Fibroblast of skin of right quadriceps (primary cell): ENCODE results near the gene CD34.

Source experiments
- DNase-seq: peaks from one replicate; pipeline ENCODE4 v3.0.0-alpha.2; 2013

The CD34 gene

DNA sequence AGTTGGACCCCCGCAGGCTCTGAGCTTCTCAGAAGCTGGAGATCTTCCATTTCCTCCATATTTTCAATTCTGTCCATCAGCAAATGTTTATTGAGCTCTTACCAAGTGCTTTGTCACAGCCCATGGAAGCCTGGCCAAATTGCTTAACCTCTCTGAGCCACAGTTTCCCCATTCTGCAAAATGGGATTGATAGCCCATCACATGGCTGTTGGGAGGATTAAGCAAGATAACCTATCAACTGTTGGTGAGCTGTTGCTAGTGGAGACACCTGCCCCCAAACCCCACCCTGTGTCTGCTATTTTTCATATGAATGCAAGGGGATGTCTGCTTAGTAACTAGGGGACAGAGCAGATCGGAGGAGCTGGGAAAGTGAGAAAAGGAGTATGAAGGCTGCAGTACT, 38.3 kb downstream of the CD34 start:
- DNase-seq = no peak

GRCh38 chr1:207871117-207871649, 39.7 kb downstream of the CD34 start:
- DNase-seq = no peak

DNA sequence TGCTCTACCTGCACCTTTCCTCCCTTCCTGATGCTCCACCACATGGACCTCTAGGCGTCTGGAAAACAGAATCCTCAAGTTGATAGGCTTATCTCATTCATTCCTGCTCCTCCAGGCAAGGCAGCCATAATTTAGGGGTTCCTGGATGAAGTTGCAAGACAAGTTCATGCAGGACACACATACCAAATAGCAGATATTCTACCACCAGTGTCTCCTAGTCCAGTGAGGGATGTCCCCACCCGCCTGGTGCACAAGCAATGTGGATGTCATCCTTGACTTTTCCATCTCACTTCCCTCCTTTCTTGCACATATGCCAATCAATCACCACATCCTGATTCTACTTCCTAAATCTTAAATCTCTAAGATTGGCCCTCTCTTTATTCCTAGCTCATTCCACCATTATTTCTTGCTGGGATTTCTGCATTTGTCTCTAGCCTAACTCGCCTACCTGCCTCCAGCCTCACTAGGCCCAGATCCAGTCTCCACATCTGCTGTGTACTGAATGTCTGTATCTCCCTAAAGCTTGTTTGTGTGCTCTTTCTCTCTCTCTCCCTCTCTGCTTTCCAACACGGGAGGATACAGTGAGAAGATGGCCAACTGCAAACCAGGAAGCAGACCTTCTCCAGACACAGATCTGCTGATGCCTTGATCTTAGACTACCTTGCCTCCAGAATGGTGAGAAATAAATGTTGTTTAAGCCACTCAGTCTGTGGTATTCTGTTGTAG, 40.5 kb downstream of the CD34 start:
- DNase-seq = no peak

GRCh38 chr1:207869859-207870258, 41.1 kb downstream of the CD34 start:
- DNase-seq = no peak

- peak; percentile 75 for DNase-seq
Observed at GRCh38 chr1:207868774-207869721, 41.9 kb downstream of the CD34 start.

- DNase-seq = no peak
Observed at GRCh38 chr1:207868251-207868773, 42.6 kb downstream of the CD34 start.

DNA sequence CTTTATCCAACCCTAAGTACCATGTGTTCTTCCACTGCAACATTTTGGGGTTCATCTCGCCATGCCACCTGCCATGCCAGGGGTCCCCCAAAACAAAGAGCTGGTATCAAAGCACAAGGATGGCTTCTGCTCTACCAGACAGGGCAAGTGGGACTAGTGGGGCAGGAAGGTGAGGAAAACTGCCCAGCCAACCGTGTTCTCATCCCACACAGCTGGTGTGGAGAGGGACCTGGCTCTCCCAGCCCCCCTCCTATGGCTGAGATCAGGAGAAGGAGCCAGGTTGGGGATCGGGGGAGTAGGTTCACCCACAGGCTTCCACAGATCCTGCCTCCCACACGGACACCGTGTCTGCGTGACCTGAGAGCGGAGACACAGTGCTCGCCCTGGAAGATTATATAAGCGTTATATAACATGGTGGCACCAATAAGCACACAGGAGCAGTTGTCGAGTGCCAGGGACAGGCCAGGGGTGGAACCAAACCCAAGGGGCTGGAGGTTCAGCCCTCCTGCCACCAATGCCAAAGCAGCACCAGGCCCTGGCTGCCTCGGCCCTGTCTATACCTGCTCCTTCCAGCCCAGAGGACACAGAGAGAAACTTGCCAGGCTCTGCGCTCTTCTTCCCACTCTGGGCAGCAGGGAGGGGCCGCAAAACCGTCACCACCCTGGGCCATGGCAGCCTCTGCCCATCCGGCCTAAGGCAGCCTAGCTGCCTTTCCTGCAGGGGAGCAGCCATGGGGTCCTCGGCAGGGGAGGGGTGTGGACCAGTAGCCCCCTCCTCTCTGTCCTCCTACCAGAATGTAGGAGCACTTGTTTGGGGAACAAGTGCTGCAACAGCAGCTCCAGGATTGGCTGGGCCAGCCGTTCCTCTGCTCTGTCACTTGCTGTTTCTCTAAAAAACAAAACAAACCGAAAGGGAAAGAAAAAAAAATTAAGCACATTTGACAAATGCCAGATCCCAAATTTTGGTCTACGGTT, 43.5 kb downstream of the CD34 start:
- DNase-seq = no peak

- DNase-seq = no peak
Observed at GRCh38 chr1:207866471-207867135, 44.3 kb downstream of the CD34 start.

DNA sequence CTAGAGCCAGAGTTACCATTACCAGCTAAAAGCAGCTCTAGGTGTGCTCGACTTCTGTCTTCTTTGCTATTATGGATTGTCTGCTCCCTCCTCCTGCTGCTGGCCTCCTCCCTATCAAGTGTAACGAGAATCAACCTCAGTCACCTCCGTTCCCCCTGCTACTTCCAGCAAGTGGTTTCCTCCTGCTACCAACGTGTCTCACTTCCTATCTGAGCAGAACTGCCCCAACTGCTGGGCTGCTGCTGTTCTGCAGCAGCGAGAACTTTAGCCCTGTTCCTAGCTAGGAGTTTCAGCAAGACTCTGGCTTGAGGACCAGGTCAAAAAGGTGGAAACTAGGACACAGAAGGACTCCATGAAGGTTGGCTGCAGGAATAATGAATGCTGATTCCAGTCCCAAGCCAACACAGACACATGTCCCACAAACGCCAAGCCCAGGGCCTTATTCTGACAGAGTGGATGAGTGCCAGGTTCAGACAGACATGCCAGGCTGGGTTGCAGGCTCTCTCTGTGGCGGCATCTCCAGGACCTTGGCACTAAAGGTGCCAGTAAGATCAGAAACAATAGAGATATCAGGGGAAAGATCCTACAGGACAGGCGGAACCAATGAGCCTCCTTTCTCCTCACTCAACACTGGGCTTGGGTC, 46.9 kb downstream of the CD34 start:
- no peak for DNase-seq

DNA sequence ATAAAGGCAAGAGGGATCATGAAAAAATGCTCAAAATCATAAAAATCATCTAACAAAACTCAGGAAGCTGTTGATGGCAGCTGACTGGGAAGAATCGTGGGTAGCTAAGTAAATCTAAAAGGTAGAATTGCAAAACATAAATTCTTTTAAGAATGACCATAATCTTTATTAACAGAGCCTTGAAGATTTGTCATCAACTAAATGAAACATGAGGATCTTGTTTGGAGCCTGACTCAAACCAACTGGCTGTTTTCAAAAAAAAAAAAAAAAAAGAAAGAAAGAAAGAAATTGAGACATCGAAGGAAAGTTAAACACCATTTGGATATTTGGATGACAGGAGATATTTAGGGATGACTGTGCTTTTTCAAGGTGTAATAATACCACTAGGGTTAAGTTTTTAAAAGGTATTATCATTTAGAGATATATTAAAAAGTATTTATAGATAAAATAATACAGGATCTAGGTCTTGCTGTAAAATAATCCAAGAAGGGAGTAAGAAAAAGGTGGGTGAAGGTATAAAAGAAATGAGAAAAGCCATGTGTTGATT, 48.6 kb downstream of the CD34 start:
- DNase-seq = peak; percentile 47

DNA sequence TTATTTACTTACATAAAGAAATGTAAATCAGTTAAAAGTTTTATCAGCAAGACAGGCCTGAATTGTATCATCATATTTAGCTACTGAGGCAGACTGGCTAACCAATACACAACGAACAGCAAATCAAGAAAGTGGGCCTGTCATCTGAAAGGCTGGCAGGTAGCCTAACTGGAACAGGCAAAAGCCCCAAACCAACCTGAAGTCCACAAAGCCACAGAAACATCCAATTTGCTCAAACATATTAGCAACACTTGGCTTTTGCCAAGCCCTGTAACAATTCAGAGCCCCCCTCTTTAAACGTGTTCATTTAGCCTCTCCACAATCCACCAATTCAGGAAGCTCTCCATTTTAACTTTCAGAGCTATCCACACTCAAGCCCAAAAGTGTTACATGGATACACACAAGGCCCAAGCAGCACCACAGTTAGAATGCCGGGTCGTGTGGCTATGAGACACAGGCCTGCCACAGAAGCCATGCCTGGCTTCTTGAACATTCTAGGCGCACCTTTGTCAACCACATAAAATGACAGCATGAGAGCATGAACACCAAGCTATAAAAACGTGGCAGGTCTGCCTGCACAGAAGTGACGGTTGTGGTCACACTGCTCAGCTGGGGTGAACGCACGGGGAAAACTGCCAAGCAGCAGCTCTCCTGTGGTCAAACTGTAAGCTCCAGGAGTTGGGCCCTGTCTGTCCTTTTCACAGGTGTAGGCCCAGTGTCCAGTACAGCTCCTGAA, 49.3 kb downstream of the CD34 start:
- DNase-seq = no peak

DNA sequence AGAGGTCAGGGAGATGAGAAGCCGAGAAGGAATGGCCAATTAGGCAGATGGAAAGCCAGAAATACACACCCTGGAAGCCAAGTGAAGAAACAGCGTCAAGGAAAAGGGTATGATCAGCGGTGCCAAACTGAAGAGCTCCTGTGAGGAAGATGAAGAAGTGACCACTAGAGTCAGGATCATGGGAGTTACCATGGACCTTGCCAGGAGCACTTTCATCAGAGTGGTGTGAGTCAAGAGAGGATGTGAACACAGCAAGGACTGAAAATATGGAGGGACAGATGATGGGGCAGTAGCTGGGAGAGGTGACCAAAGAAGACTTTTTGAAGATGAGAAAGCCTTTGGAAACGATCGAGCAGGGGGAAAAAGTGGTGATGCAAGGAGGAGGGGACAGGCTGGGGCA, 50.4 kb downstream of the CD34 start:
- DNase-seq = no peak

DNA sequence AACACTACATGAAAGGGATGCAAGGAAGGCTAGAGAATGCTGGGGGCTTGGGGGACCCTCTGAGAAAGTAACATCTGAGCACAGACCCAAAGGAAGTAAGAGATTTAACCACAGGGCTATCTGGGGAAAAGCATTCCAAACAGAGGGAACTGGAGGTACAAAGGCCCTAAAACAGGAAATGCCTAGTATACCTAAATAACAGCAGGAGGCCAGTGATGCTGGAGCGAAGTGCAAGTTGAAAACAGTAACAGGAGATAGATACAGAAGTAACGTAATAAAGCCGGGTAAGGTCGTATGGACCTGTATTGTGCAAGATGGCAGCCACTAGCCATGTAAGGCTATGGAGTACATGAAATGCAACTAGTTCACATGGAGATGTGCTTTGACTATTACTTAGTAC, 52.1 kb downstream of the CD34 start:
- DNase-seq = peak; percentile 18

GRCh38 chr1:207858281-207858680, 52.6 kb downstream of the CD34 start:
- no peak for DNase-seq

- DNase-seq = no peak
Observed at GRCh38 chr1:207857447-207857846, 53.5 kb downstream of the CD34 start.

DNA sequence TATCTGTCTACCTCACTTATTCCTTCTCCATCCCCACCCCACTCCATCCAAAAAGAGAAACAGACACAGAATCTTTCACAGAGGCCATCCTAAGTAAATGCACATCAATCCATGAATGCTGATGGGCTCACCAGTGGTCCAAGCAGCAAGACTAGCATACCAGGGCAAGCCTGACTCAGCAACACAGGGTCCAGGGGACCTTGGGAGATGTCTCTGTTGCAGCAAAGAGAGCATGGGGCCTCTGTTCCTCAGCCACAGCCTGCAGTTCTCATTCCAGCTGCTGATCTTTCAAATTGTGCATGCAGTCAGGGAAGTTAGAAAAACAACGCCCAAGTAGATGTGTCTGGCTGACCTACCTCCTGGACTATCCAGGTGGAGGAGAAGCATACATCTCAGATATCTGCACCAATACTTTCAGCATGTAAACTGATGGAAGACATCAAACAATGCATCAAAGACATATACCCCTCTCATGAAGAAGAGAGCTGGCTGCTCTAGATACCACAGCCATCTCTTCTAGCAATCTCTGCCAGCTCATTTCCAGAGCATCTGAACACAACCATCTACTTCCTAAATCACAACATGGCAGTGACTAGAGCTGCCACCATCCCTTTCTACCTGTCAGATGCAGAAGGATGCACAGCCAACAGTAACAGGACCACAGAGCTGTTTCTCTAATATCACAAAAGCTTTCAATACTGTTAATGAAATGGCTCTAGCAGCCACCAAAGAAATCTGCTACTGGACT, 54.5 kb downstream of the CD34 start:
- no peak for DNase-seq

DNA sequence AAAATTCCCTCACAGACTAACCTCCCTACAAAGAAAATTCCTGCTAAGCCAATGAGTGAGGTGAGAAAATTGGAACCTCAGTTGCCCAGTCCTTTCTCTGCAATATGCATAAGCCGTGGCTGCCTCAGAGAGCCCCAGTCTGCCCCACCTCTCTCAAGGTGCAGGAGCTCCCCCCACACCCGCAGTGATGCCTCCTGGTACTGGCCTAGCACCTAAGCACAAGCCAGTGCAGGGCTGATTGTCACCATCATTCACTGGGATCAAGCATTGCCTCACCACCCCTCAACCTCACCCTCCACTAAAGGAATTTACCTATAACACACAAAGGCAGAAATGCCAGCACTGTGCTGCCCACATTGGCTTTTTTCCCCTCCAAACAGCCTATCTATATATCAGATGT, 56.9 kb downstream of the CD34 start:
- no peak for DNase-seq

DNA sequence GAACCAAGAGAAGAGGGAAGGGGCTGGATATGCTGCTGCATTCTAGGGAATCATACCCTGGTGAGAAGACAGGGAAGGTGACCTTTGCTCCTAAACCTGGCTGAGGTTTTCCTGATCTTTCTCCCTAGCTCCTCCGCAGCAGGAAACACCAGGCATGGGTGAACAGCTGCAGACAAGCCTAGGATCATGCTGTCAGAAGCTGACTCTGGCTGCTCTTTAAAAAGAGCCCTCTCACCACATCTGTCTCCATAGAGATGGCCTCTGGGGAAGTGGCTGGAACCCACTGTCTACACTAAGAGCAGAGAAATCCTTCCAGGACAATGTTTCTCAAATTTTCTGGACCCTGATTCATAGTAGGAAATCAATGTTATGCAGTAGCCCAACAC, 57.6 kb downstream of the CD34 start:
- DNase-seq = no peak

- no peak for DNase-seq
Observed at GRCh38 chr1:207852576-207853371, 58.2 kb downstream of the CD34 start.
